Stimulated activated CD8-positive, alpha-beta memory T cell treated with anti-CD3 and anti-CD28 coated beads, Interleukin-12 subunit alpha, Interleukin-12 subunit beta, amount 100 ng/mL, for 4 hours (primary cell): ENCODE data around the gene OSTF1.
A peak's percentile ranks its signal among the peaks of the same experiment; 100 is the strongest.

Experiments
- DNase-seq: peaks from one replicate; pipeline ENCODE4 v3.0.0-alpha.2; 2020; ENCODE audit warnings: low read depth

Gene OSTF1

GRCh38 chr9:75167281-75167680, 79.0 kb downstream of the OSTF1 start:
- DNase-seq = no peak

- DNase-seq = no peak
Measured at GRCh38 chr9:75168270-75169178, 80.2 kb downstream of the OSTF1 start.

GRCh38 chr9:75169623-75170022, 81.3 kb downstream of the OSTF1 start:
- no peak for DNase-seq

GRCh38 chr9:75170898-75171360, 82.6 kb downstream of the OSTF1 start:
- no peak for DNase-seq

GRCh38 chr9:75175395-75175794, 87.1 kb downstream of the OSTF1 start:
- no peak for DNase-seq

- DNase-seq = no peak
Measured at GRCh38 chr9:75176037-75176436, 87.7 kb downstream of the OSTF1 start.

GRCh38 chr9:75181750-75182149, 93.4 kb downstream of the OSTF1 start:
- no peak for DNase-seq

GRCh38 chr9:75183306-75183705, 95.0 kb downstream of the OSTF1 start:
- DNase-seq = no peak

GRCh38 chr9:75184471-75184870, 96.2 kb downstream of the OSTF1 start:
- DNase-seq = no peak

- peak; percentile 3 for DNase-seq
Measured at GRCh38 chr9:75185585-75186170, 97.4 kb downstream of the OSTF1 start.

GRCh38 chr9:75186767-75187380, 98.6 kb downstream of the OSTF1 start:
- DNase-seq = no peak

- no peak for DNase-seq
Measured at GRCh38 chr9:75188756-75189155, 100.4 kb downstream of the OSTF1 start.

- no peak for DNase-seq
Measured at GRCh38 chr9:75190762-75191161, 102.4 kb downstream of the OSTF1 start.
